ENCODE results near the gene CEP164.
"Not testable (repeated sequence)": the region's sequence is repeated elsewhere in the genome, so short reads cannot be mapped to it uniquely, and the experiment has no call there.

The CEP164 gene

GRCh38 chr11:117369534-117369933 lies 41.9 kb downstream of the CEP164 start:
- no peak for DNase-seq

GRCh38 chr11:117371453-117371852 lies 43.8 kb downstream of the CEP164 start:
- DNase-seq, result no peak

GRCh38 chr11:117374316-117375055 lies 46.8 kb downstream of the CEP164 start:
- DNase-seq, result no peak

GRCh38 chr11:117375960-117376359 lies 48.3 kb downstream of the CEP164 start:
- no peak for DNase-seq

DNA sequence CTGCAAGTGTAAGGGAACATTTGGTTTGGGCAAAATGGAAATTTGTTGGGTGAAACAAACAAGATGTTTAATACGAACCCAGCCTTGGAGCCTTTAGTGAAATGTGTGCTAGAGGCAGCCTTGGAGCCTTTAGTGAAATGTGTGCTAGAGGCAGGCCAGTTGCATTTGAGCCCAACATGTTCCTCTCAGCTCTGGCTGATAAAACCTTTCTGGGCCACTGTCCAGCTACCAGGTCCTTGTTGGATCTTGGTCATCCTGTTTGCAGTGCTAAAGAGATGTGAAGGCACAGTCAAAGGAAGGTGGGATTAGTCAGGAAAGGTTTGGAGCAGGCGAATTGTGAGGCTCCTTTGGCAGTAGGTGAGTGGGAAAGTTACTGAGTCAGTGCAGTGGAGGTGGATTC lies 48.9 kb downstream of the CEP164 start:
- no peak for DNase-seq

GRCh38 chr11:117378976-117379865 lies 51.6 kb downstream of the CEP164 start:
- no peak for DNase-seq

DNA sequence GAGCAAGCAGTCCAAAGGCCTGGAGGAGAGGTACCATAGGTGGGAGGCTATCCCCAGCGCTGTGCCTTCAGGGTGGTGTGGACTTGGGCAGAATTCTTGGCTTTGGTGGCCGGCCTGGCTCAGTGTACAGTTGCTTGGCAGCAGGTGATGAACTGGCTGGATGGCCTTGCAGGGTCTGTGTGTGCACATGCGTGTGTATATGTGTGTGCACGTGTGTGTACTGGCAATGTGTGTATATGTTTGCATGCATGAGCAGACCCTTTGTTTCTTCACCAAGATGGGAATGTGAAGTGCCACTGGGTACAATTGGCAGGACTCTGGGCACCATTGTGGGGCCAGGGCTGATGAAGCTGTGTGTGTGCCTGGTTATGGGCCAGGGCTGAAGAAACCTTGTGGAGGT lies 53.0 kb downstream of the CEP164 start:
- DNase-seq, result no peak

DNA sequence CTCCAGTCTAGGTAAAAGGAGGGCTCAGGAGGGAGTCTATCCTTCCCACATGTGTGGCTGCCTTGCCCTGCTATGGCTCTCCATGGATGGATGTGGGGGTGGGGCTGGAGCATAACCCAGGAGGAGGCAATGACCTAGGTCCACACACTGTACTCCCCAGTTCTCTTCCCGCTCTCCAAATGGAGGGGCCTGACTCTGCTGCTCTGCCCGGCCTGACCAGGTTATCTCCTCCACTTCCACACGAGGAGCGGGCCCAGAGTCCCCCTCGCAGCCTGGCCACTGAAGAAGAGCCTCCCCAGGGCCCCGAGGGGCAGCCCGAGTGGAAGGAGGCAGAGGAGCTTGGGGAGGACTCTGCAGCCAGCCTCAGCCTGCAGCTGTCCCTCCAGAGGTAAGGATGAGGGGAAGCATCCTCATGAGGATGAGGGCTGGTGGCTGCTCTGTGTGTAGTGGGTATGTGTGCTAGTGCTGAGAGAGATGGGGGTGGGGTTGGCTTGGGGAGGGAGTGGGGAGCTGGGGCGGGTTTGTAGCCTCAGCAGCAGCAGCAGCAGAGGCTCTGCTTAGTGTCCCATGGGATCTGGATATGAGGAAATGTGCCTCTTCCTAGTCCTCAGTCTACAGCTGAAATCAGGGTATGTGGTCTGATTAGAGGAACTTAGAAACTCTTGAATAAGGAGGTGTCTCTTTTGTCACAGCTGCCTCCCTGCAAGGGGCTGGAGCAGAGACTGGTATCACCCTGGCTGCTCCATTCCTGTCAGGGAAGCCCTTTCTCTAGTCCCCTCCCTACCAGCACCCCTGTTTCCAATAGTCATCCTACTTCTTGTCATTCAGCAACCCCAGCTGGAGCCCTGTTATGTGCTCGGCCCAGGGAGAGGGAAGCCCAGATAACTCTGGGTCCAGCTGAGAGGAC lies 54.1 kb downstream of the CEP164 start:
- DNase-seq, result no peak

DNA sequence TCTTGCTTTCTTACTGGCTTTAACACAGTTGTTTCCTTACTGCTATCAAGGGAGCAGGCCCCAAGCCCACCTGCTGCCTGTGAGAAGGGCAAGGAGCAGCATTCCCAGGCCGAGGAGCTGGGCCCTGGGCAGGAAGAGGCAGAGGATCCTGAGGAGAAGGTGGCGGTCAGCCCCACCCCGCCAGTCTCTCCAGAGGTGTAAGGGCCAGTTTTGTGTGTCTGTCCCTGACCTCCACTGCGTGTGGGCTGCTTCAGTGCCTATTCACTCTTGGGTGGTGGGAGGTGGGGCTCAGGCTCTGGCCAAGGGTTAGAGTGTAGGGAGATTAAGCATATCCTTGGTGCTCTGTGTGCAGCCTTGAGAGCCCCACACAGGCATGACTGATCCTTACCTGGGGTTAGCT lies 55.1 kb downstream of the CEP164 start:
- DNase-seq, result no peak

DNA sequence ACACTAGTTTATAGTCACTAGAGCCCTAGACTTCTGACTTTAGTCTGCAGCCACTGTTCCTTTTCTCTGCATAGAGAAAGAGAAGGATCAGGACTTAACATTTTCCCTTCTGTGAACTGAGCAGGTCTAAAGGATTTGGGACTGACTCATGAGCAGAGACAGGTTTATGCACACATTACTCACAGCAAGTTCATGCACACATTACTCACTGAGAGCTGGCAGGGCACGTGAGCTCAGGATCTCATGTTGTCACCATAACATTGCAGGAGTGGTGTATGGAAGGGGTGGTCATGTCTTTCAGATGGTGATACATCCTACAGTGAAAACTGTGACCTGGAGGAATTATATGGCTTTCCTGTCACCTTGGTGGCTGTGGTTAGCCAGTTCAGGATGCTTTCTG lies 56.4 kb downstream of the CEP164 start:
- peak; percentile 89 for DNase-seq

DNA sequence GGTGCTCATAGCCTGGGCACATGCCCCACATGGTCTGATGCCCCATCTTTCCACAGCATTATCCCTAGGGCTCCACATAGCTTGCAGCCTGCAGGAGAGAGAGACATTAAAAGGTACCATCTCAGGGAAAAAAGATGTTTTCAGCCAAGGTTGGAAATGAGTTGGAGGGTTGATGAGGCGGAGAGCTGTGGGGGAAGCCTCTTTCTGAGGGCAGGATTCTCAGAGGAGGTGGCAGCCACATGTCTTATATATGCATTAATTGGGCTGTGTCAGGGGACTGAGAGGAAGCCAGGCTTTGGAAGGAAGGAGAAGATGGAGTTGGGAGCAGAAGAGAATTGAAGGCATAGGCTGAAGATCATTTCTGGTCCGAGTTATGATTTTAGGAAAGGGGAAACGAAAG lies 57.8 kb downstream of the CEP164 start:
- DNase-seq, result no peak

DNA sequence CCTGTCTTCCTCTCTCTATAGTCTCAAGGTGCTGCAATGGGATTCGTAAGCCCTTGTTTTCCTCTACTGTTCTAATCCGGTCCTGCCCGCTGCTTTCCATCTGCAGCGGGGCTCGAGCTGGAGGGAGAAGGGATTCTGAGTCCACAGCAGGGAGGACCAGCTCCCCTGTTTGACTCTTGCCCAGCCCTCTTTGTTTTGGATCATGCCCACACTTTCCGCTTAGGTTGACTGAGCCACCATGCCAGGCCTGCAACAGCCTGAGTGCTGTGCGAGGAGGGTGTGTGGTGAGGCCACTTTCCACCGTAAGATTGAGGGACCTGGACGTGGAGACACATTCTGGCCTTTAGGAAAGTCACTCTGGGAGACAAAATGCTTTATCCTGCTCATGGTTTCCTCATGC lies 58.3 kb downstream of the CEP164 start:
- DNase-seq, result no peak

DNA sequence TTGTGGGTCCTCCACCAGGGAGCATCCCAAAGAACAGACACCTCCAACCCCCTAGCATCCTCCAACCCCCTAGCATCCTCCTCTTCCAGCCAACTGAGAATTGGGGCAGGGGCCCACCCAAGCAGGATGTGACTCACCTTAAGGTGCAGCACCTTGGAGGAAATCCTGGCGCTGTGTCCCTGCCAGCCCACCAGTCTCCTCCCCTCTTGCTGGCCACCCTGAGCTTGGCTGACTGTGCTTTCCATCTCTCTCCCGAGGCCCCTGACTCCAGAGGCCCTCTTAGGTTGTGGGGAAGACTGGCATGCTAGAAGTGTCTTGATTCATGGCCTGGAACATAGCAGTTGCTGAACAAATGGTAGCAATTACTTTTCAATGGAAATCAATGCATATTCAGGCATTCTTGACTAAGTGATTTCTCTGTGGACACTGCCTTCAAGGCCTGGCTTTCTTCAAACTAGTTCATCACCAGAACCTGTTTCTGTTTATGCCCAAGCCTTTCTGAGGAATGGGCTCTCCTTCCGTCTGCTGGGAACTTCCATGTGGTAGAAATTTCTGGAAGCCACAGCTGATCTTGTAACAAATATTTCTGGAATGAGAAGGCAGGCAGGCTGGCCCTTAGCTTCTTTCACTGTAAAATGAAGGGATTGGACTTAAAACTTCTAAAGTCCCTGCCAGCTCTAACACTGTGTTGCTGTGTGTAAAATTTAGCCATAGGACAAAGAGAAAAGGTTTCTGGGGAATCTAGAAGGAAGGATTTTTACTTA lies 60.5 kb downstream of the CEP164 start:
- DNase-seq, result peak; percentile 73

GRCh38 chr11:117390743-117391142 lies 63.1 kb downstream of the CEP164 start:
- no peak for DNase-seq

GRCh38 chr11:117391181-117391580 lies 63.5 kb downstream of the CEP164 start:
- DNase-seq, result no peak

GRCh38 chr11:117392001-117392690 lies 64.5 kb downstream of the CEP164 start:
- no peak for DNase-seq

DNA sequence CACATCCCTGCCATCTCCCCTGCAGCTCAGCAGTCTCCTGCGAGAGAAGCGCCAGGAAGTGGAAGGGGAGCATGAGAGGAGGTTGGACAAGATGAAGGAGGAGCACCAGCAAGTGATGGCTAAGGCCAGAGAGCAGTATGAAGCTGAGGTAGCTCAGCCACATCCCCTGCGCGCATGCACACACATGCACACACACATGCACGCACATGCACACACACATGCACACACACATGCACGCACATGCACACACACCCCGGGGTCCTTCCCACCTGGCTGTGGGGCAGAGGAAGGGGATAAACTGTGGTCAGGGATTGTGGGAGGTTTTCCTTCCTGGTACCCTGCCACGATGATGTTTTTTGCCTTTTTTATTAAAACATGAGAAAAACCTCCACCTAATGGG lies 65.3 kb downstream of the CEP164 start:
- no peak for DNase-seq

GRCh38 chr11:117394221-117394925 lies 66.7 kb downstream of the CEP164 start:
- DNase-seq, result no peak

GRCh38 chr11:117395476-117395875 lies 67.8 kb downstream of the CEP164 start:
- no peak for DNase-seq

DNA sequence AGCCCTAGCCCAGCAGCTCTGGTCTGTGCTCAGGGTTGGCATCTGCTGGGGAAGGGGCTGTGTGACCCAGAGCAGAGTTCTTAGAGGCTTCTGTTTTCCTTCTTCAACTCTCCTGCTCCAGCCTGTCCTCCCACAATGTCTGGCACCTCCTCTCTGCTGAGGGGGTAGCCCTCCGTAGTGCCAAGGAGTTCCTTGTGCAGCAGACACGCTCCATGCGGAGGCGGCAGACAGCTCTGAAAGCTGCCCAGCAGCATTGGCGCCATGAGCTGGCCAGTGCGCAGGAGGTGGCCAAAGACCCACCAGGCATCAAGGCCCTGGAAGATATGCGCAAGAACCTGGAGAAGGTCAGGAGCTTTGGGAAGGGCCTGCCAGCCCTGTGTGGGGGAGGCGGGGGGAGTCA lies 69.3 kb downstream of the CEP164 start:
- DNase-seq, result no peak

GRCh38 chr11:117398618-117399017 lies 71.0 kb downstream of the CEP164 start:
- DNase-seq, result not testable (repeated sequence)

Measured in fibroblast of skin of right biceps (primary cell).